MV-4-11 (cell line): ENCODE measurements around the gene FAM193A.
"Not testable (repeated sequence)": the region's sequence is repeated elsewhere in the genome, so short reads cannot be mapped to it uniquely, and the experiment has no call there.

Experiments used
- DNase-seq: peaks from one replicate; lab custom pipeline; 2025; lab: John Stamatoyannopoulos, UW

FAM193A gene

GRCh38 chr4:2691313-2691712, 154.9 kb downstream of the FAM193A start:
- DNase-seq = no peak

GRCh38 chr4:2691952-2692435, 155.5 kb downstream of the FAM193A start:
- no peak for DNase-seq

GRCh38 chr4:2694691-2695090, 158.2 kb downstream of the FAM193A start:
- no peak for DNase-seq

- no peak for DNase-seq
These were observed 159.1 kb downstream of the FAM193A start for GRCh38 chr4:2695346-2696060.

- DNase-seq = peak; percentile 77
These were observed 160.0 kb downstream of the FAM193A start for GRCh38 chr4:2696423-2696822.

- DNase-seq = no peak
These were observed 161.6 kb downstream of the FAM193A start for GRCh38 chr4:2697995-2698414.

- DNase-seq = no peak
These were observed 162.1 kb downstream of the FAM193A start for GRCh38 chr4:2698504-2698903.

- DNase-seq = no peak
These were observed 162.6 kb downstream of the FAM193A start for GRCh38 chr4:2698951-2699505.

GRCh38 chr4:2699534-2699933, 163.1 kb downstream of the FAM193A start:
- DNase-seq = no peak

GRCh38 chr4:2700031-2700430, 163.6 kb downstream of the FAM193A start:
- DNase-seq = no peak

GRCh38 chr4:2702361-2702760, 165.9 kb downstream of the FAM193A start:
- no peak for DNase-seq

- DNase-seq = no peak
These were observed 166.3 kb downstream of the FAM193A start for GRCh38 chr4:2702770-2703169.

- DNase-seq = peak; percentile 33
These were observed 175.9 kb downstream of the FAM193A start for GRCh38 chr4:2712261-2712842.

GRCh38 chr4:2713337-2713736, 176.9 kb downstream of the FAM193A start:
- no peak for DNase-seq

GRCh38 chr4:2714061-2714770, 177.8 kb downstream of the FAM193A start:
- no peak for DNase-seq

- no peak for DNase-seq
These were observed 178.5 kb downstream of the FAM193A start for GRCh38 chr4:2714918-2715317.

- DNase-seq = no peak
These were observed 179.0 kb downstream of the FAM193A start for GRCh38 chr4:2715426-2715825.

GRCh38 chr4:2716236-2716635, 179.8 kb downstream of the FAM193A start:
- DNase-seq = no peak

GRCh38 chr4:2721586-2721985, 185.1 kb downstream of the FAM193A start:
- DNase-seq = no peak

- DNase-seq = no peak
These were observed 185.6 kb downstream of the FAM193A start for GRCh38 chr4:2722033-2722432.

GRCh38 chr4:2723751-2724150, 187.3 kb downstream of the FAM193A start:
- DNase-seq = no peak

- no peak for DNase-seq
These were observed 188.9 kb downstream of the FAM193A start for GRCh38 chr4:2725380-2725779.

GRCh38 chr4:2726881-2727280, 190.4 kb downstream of the FAM193A start:
- DNase-seq = not testable (repeated sequence)
